H54 (cell line): ENCODE results near the gene RPL12.
A peak's percentile ranks its signal among the peaks of the same experiment; 100 is the strongest.

Experiments
- DNase-seq: peaks from one replicate; pipeline ENCODE4 v3.0.0; 2011; ENCODE audit warnings: low spot score, mixed read lengths; ENCODE audit not compliant: insufficient read length
- FAIRE-seq: peaks from 3 replicates; lab custom pipeline; 2011; peaks lifted over from hg19 to GRCh38; lab: Jason Lieb, UNC
- POLR2A ChIP-seq: IDR thresholded peaks from 2 replicates; pipeline ENCODE4 v1.6.1; 2011; ENCODE audit warnings: low read depth, mild to moderate bottlenecking, low read length

The RPL12 gene

GRCh38 chr9:127450830-127451607 is at the start of gene RPL12, which contains the start of gene LRSAM1:
RPL12 (minus strand) TSS chr9:127451406; CDS start chr9:127451317, 89 bp downstream.
LRSAM1 (plus strand) TSS chr9:127451510; CDS start chr9:127454528, 3,018 bp downstream.
- peak; percentile 99 for TF ChIP-seq POLR2A
- FAIRE-seq (no peak), DNase-seq (peak; percentile 95)

GRCh38 chr9:127500862-127501261 is 49.7 kb upstream of the RPL12 start:
- FAIRE-seq (no peak), DNase-seq (no peak)
- TF ChIP-seq POLR2A = no peak

- no peak for TF ChIP-seq POLR2A
- DNase-seq (no peak), FAIRE-seq (no peak)
Measured at GRCh38 chr9:127500399-127500798, 49.2 kb upstream of the RPL12 start.

- no peak for DNase-seq
- FAIRE-seq = no peak
- no peak for TF ChIP-seq POLR2A
Measured at GRCh38 chr9:127498298-127498697, 47.1 kb upstream of the RPL12 start.

- no peak for DNase-seq
- no peak for TF ChIP-seq POLR2A
- no peak for FAIRE-seq
Measured at GRCh38 chr9:127497656-127498290, 46.6 kb upstream of the RPL12 start.

GRCh38 chr9:127496974-127497373 is 45.8 kb upstream of the RPL12 start:
- FAIRE-seq (no peak), DNase-seq (no peak)
- no peak for TF ChIP-seq POLR2A

GRCh38 chr9:127495884-127496555 is 44.8 kb upstream of the RPL12 start:
- DNase-seq = no peak
- no peak for FAIRE-seq
- TF ChIP-seq POLR2A = no peak

GRCh38 chr9:127494304-127494702 is 43.1 kb upstream of the RPL12 start:
- FAIRE-seq (no peak), DNase-seq (no peak)
- TF ChIP-seq POLR2A = no peak

- TF ChIP-seq POLR2A = no peak
- FAIRE-seq = no peak
- no peak for DNase-seq
Measured at GRCh38 chr9:127493592-127494303, 42.5 kb upstream of the RPL12 start.

GRCh38 chr9:127492616-127493015 is 41.4 kb upstream of the RPL12 start:
- FAIRE-seq = no peak
- DNase-seq = no peak

GRCh38 chr9:127491516-127491915 is 40.3 kb upstream of the RPL12 start:
- FAIRE-seq = no peak

More at GRCh38 chr9:127492616-127493015, 41.4 kb upstream of the RPL12 start:
- no peak for TF ChIP-seq POLR2A

GRCh38 chr9:127490535-127491230 is 39.5 kb upstream of the RPL12 start:
- DNase-seq (no peak), FAIRE-seq (no peak)
- no peak for TF ChIP-seq POLR2A

More at GRCh38 chr9:127491516-127491915, 40.3 kb upstream of the RPL12 start:
- DNase-seq = no peak
- no peak for TF ChIP-seq POLR2A

- FAIRE-seq (no peak), DNase-seq (no peak)
- TF ChIP-seq POLR2A = no peak
Measured at GRCh38 chr9:127489471-127490115, 38.4 kb upstream of the RPL12 start.
